ENCODE measurements around the gene GAN. TPM values are rescaled to one million over a fixed set of nuclear protein-coding genes. Genes with fewer than 3 reads are reported as not detected.
A peak's percentile ranks its signal among the peaks of the same experiment; 100 is the strongest.

The GAN gene
- total and polyA plus RNA-seq, 3 donors from 2014 or later: 2.4 to 10.9 (median 10.7) TPM

GRCh38 chr16:81376880-81377279 lies 62.1 kb downstream of the GAN start:
- Histone ChIP-seq H3K27ac (no peak overlapping the region), H3K27me3 (no peaks in the 10 kb centered on the region), H3K4me3 (no peak overlapping the region), H3K36me3 (ENCODE audit: low read depth, missing control alignments) (no peaks in the 10 kb centered on the region), H3K4me1 (no peaks in the 10 kb centered on the region), H3K9me3 (no peaks in the 10 kb centered on the region)
- no peak for DNase-seq
- intact Hi-C loops (cut with DNase I; ENCODE audit: low total_unique reads): no loop called here
- no peak for TF ChIP-seq POLR2A (IDR thresholded peaks at IDR 0.05)
- no peak for TF ChIP-seq CTCF (IDR thresholded peaks at IDR 0.05)
- 85 to 94% methylated on average over 7 of the region's 7 CpGs for WGBS, 2 donors

- DNase-seq: no peak
- Histone ChIP-seq H3K4me1 (no peaks in the 10 kb centered on the region), H3K36me3 (ENCODE audit: low read depth, missing control alignments) (no peaks in the 10 kb centered on the region), H3K27me3 (no peaks in the 10 kb centered on the region), H3K4me3 (no peak overlapping the region), H3K27ac (no peak overlapping the region), H3K9me3 (no peaks in the 10 kb centered on the region)
- TF ChIP-seq CTCF (IDR thresholded peaks at IDR 0.05): no peak
- no peak for TF ChIP-seq POLR2A (IDR thresholded peaks at IDR 0.05)
- WGBS, 2 donors: 95 to 96% methylated on average over 4 of the region's 4 CpGs
- intact Hi-C loops (cut with DNase I; ENCODE audit: low total_unique reads): no loop called here
Observed at GRCh38 chr16:81378049-81378448, 63.3 kb downstream of the GAN start.

- Histone ChIP-seq H3K4me1 (peaks cover 4% of the 10 kb centered on the region), H3K4me3 (no peak overlapping the region), H3K27ac (no peak overlapping the region), H3K27me3 (no peaks in the 10 kb centered on the region), H3K36me3 (ENCODE audit: low read depth, missing control alignments) (no peaks in the 10 kb centered on the region), H3K9me3 (no peaks in the 10 kb centered on the region)
- intact Hi-C loops (cut with DNase I; ENCODE audit: low total_unique reads): no loop called here
- no peak for TF ChIP-seq CTCF (IDR thresholded peaks at IDR 0.05)
- DNase-seq: no peak
- WGBS, 2 donors: 87 to 89% methylated on average over 3 of the region's 3 CpGs
Observed at GRCh38 chr16:81380932-81381331, 66.2 kb downstream of the GAN start.

- intact Hi-C loops (cut with DNase I; ENCODE audit: low total_unique reads): no loop called here
- DNase-seq: no peak
- no peak overlapping the region for H3K4me3 ChIP-seq
- H3K9me3 ChIP-seq: no peaks in the 10 kb centered on the region
- peaks cover 10% of the 10 kb centered on the region for H3K4me1 ChIP-seq
- no peaks in the 10 kb centered on the region for H3K36me3 ChIP-seq (ENCODE audit: low read depth, missing control alignments)
- H3K27ac ChIP-seq: peak overlapping the region in 1 of 2 donors; percentile 38
- TF ChIP-seq CTCF (IDR thresholded peaks at IDR 0.05): no peak
- TF ChIP-seq POLR2A (IDR thresholded peaks at IDR 0.05): no peak
- H3K27me3 ChIP-seq: no peaks in the 10 kb centered on the region
Observed at GRCh38 chr16:81384006-81384405, 69.2 kb downstream of the GAN start.

- no peak for DNase-seq
- Histone ChIP-seq H3K36me3 (ENCODE audit: low read depth, missing control alignments) (no peaks in the 10 kb centered on the region), H3K4me3 (no peak overlapping the region), H3K27me3 (no peaks in the 10 kb centered on the region), H3K4me1 (peaks cover 10% of the 10 kb centered on the region), H3K27ac (peak overlapping the region in 1 of 2 donors; percentile 31), H3K9me3 (no peaks in the 10 kb centered on the region)
- TF ChIP-seq POLR2A (IDR thresholded peaks at IDR 0.05): no peak
- no peak for TF ChIP-seq CTCF (IDR thresholded peaks at IDR 0.05)
- WGBS, 2 donors: 89 to 92% methylated on average over 4 of the region's 4 CpGs
- intact Hi-C loops (cut with DNase I; ENCODE audit: low total_unique reads): no loop called here
Observed at GRCh38 chr16:81385031-81385756, 70.4 kb downstream of the GAN start.

All from testis (tissue), 3 donors.